Measurements from ENCODE around the gene MYBPC1.

Gene MYBPC1

GRCh38 chr12:101620762-101621133, 26.0 kb downstream of the MYBPC1 start:
- no peak overlapping the region for H3K4me3 ChIP-seq (ENCODE audit: low read depth, low read length)
- TF ChIP-seq CTCF (IDR thresholded peaks at IDR 0.05; ENCODE audit: borderline replicate concordance, insufficient read depth, low read depth, low read length): no peak

- no peak overlapping the region for H3K4me3 ChIP-seq (ENCODE audit: low read depth, low read length)
- TF ChIP-seq CTCF (IDR thresholded peaks at IDR 0.05; ENCODE audit: borderline replicate concordance, insufficient read depth, low read depth, low read length): no peak
Measured at GRCh38 chr12:101628676-101629075, 33.9 kb downstream of the MYBPC1 start.

- no peak for TF ChIP-seq CTCF (IDR thresholded peaks at IDR 0.05; ENCODE audit: borderline replicate concordance, insufficient read depth, low read depth, low read length)
- H3K4me3 ChIP-seq (ENCODE audit: low read depth, low read length): no peak overlapping the region
Measured at GRCh38 chr12:101634724-101635123, 40.0 kb downstream of the MYBPC1 start.

GRCh38 chr12:101637936-101638335, 43.2 kb downstream of the MYBPC1 start:
- TF ChIP-seq CTCF (IDR thresholded peaks at IDR 0.05; ENCODE audit: borderline replicate concordance, insufficient read depth, low read depth, low read length): no peak
- no peak overlapping the region for H3K4me3 ChIP-seq (ENCODE audit: low read depth, low read length)

- no peak for TF ChIP-seq CTCF (IDR thresholded peaks at IDR 0.05; ENCODE audit: borderline replicate concordance, insufficient read depth, low read depth, low read length)
- no peak overlapping the region for H3K4me3 ChIP-seq (ENCODE audit: low read depth, low read length)
Measured at GRCh38 chr12:101642115-101643067, 47.6 kb downstream of the MYBPC1 start.

- H3K4me3 ChIP-seq (ENCODE audit: low read depth, low read length): no peak overlapping the region
- TF ChIP-seq CTCF (IDR thresholded peaks at IDR 0.05; ENCODE audit: borderline replicate concordance, insufficient read depth, low read depth, low read length): no peak
Measured at GRCh38 chr12:101647711-101648110, 52.9 kb downstream of the MYBPC1 start.

- TF ChIP-seq CTCF (IDR thresholded peaks at IDR 0.05; ENCODE audit: borderline replicate concordance, insufficient read depth, low read depth, low read length): no peak
- H3K4me3 ChIP-seq (ENCODE audit: low read depth, low read length): no peak overlapping the region
Measured at GRCh38 chr12:101648195-101648594, 53.4 kb downstream of the MYBPC1 start.
